Vagina (tissue), 2 donors: ENCODE results near the gene EN2. TPM values are rescaled to one million over a fixed set of nuclear protein-coding genes. Genes with fewer than 3 reads are reported as not detected.

ENCODE experiments used
- DNase-seq, 2 donors: peaks; one replicate each; pipeline ENCODE4 v3.0.0-alpha.2; 2017; ENCODE audit errors: extremely low spot score in 2 of 2
- H3K27ac ChIP-seq: fragments of 200-600 bp; sonication (generic); one replicate; pipeline ENCODE4 v1.5.1; 2019
- H3K27me3 ChIP-seq: fragments of 200-600 bp; sonication (generic); one replicate; pipeline ENCODE4 v1.5.1; 2019
- H3K36me3 ChIP-seq, 2 donors: fragments of 200-600 bp; sonication (generic); one replicate each; pipeline ENCODE4 v1.5.1; 2017 to 2019
- H3K4me1 ChIP-seq: fragments of 200-600 bp; sonication (generic); one replicate; pipeline ENCODE4 v1.5.1; 2019
- H3K4me3 ChIP-seq, 2 donors: fragments of 200-600 bp; sonication (generic); 1 replicate in 1 of 2; 2 replicates in 1 of 2; pipeline ENCODE4 v1.5.1; 2016 to 2019
- H3K9me3 ChIP-seq: fragments of 200-600 bp; sonication (generic); one replicate; pipeline ENCODE4 v1.5.1; 2019
- CTCF ChIP-seq, 3 experiments: fragments of 450-650 bp in 2 of 3; fragments of 200-600 bp in 1 of 3; sonication (generic) in 1 of 3; IDR thresholded peaks; one replicate each; pipeline ENCODE4 v1.5.1; 2017 to 2019; ENCODE audit warnings: antibody characterized with exemption in 3 of 3, mild to moderate bottlenecking in 2 of 3, moderate library complexity in 2 of 3
- POLR2A ChIP-seq, 2 donors: fragments of 450-650 bp; IDR thresholded peaks; one replicate each; pipeline ENCODE4 v1.6.1; 2017; ENCODE audit warnings: antibody characterized with exemption in 2 of 2, mild to moderate bottlenecking in 2 of 2, moderate library complexity in 2 of 2
- POLR2AphosphoS5 ChIP-seq, 2 donors: sonication (generic); formaldehyde crosslinking; IDR thresholded peaks; one replicate each; pipeline ENCODE4 v1.9.0; 2017; ENCODE audit warnings: antibody characterized with exemption in 2 of 2, mild to moderate bottlenecking in 2 of 2, low read depth in 1 of 2; ENCODE audit not compliant: insufficient read depth in 1 of 2
- intact Hi-C: fragments of 100-400 bp; cut with DNase I; formaldehyde crosslinking; loops from one replicate; pipeline ENCODE4 v1.15.1; 2023
- total RNA-seq: library from RNA; depleted of rRNA; stranded (reverse); fragments of >200 nt; gene quantifications from one replicate; pipeline ENCODE4 v1.2.3, GENCODE V29; 2016

Gene EN2
- total RNA-seq, 1 donor from 2014 or later: 0.98 TPM

- peaks cover 12% of the 10 kb centered on the region for H3K27me3 ChIP-seq
- peaks cover 7% of the 10 kb centered on the region for H3K4me1 ChIP-seq
- no peak overlapping the region for H3K27ac ChIP-seq
- TF ChIP-seq POLR2A (IDR thresholded peaks at IDR 0.05): no peak
- no peak for TF ChIP-seq POLR2AphosphoS5 (IDR thresholded peaks at IDR 0.05; ENCODE audit: insufficient read depth in 1 of 2, low read depth in 1 of 2)
- no peak for TF ChIP-seq CTCF (IDR thresholded peaks at IDR 0.05)
- H3K9me3 ChIP-seq: no peaks in the 10 kb centered on the region
- H3K4me3 ChIP-seq: no peak overlapping the region
- no peak for DNase-seq
- intact Hi-C loops: no loop called here
- no peaks in the 10 kb centered on the region for H3K36me3 ChIP-seq
Measured at GRCh38 chr7:155513543-155514285, 55.8 kb downstream of the EN2 start.

DNA sequence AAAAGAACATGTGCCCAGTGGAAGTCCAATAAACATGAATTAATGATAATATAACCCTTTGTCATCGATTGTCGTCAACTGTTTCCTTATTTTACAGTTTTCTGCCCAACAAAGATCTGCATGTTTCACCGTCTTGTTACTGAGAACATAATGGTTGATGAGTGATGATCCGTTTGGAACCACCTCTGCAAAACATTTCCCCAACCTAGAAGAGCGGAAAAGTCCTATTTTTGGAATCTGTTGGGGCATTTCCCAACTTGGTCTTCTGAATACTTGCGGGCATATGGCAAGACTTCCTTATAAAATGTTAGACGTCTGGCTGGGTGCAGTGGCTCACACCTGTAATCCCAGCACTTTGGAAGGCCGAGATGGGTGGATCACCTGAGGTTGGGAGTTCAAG, 56.4 kb downstream of the EN2 start:
- no peak for TF ChIP-seq POLR2AphosphoS5 (IDR thresholded peaks at IDR 0.05; ENCODE audit: insufficient read depth in 1 of 2, low read depth in 1 of 2)
- no peak for TF ChIP-seq CTCF (IDR thresholded peaks at IDR 0.05)
- no peak for TF ChIP-seq POLR2A (IDR thresholded peaks at IDR 0.05)
- H3K4me3 ChIP-seq: no peak overlapping the region
- intact Hi-C loops: no loop called here

More for the DNA sequence above, 56.4 kb downstream of the EN2 start:
- no peak for DNase-seq
- Histone ChIP-seq H3K27ac (no peak overlapping the region), H3K36me3 (no peaks in the 10 kb centered on the region), H3K27me3 (peaks cover 10% of the 10 kb centered on the region), H3K9me3 (no peaks in the 10 kb centered on the region), H3K4me1 (peaks cover 7% of the 10 kb centered on the region)

Other genes with a start within 250 kb of the EN2 start
- gene INSIG1, start 160.3 kb upstream of the EN2 start, total RNA-seq: 63.6 TPM
- not detected for gene CNPY1, start 88.4 kb downstream of the EN2 start, total RNA-seq
- gene RBM33, start 186.5 kb downstream of the EN2 start, total RNA-seq: 63.8 TPM